Midbrain (tissue), 1 donor: ENCODE measurements around the gene GRIK4.
"Not testable (repeated sequence)": the region's sequence is repeated elsewhere in the genome, so short reads cannot be mapped to it uniquely, and the experiment has no call there.

Source experiments
- DNase-seq: peaks from one replicate; lab custom pipeline; 2025; lab: John Stamatoyannopoulos, UW

The GRIK4 gene

GRCh38 chr11:121004206-121004840 is 492.8 kb downstream of the GRIK4 start:
- no peak for DNase-seq

- no peak for DNase-seq
Observed at GRCh38 chr11:121006922-121007321, 495.4 kb downstream of the GRIK4 start.

GRCh38 chr11:121008551-121008950 is 497.0 kb downstream of the GRIK4 start:
- DNase-seq = no peak

- DNase-seq = no peak
Observed at GRCh38 chr11:121012091-121012490, 500.5 kb downstream of the GRIK4 start.

- DNase-seq = no peak
Observed at GRCh38 chr11:121018746-121019145, 507.2 kb downstream of the GRIK4 start.

- DNase-seq = not testable (repeated sequence)
Observed at GRCh38 chr11:121021718-121022117, 510.2 kb downstream of the GRIK4 start.

GRCh38 chr11:121023848-121024751 is 512.6 kb downstream of the GRIK4 start, which contains the start of gene TBCEL:
Gene TBCEL, plus strand, starts transcription at chr11:121024102. Its CDS starts 21,589 bp downstream, at chr11:121045691.
- DNase-seq = peak; percentile 91

GRCh38 chr11:121024989-121025388 is 513.4 kb downstream of the GRIK4 start:
- DNase-seq = no peak

- no peak for DNase-seq
Observed at GRCh38 chr11:121029153-121029552, 517.6 kb downstream of the GRIK4 start.

- no peak for DNase-seq
Observed at GRCh38 chr11:121029813-121030445, 518.4 kb downstream of the GRIK4 start.

- DNase-seq = no peak
Observed at GRCh38 chr11:121031167-121031566, 519.6 kb downstream of the GRIK4 start.

- DNase-seq = not testable (repeated sequence)
Observed at GRCh38 chr11:121031648-121032047, 520.1 kb downstream of the GRIK4 start.

- no peak for DNase-seq
Observed at GRCh38 chr11:121032546-121032945, 521.0 kb downstream of the GRIK4 start.

- DNase-seq = no peak
Observed at GRCh38 chr11:121033635-121034034, 522.1 kb downstream of the GRIK4 start.

GRCh38 chr11:121035169-121035755 is 523.7 kb downstream of the GRIK4 start:
- no peak for DNase-seq

- DNase-seq = no peak
Observed at GRCh38 chr11:121035780-121036179, 524.2 kb downstream of the GRIK4 start.

- no peak for DNase-seq
Observed at GRCh38 chr11:121037016-121037415, 525.5 kb downstream of the GRIK4 start.
